ENCODE results near the gene ANKRD2. TPM values are rescaled to one million over a fixed set of nuclear protein-coding genes. Genes with fewer than 3 reads are reported as not detected.
"Not testable (repeated sequence)": the region's sequence is repeated elsewhere in the genome, so short reads cannot be mapped to it uniquely, and the experiment has no call there.

ANKRD2 gene
- polyA plus RNA-seq, 1 donor: 0.53 TPM

DNA sequence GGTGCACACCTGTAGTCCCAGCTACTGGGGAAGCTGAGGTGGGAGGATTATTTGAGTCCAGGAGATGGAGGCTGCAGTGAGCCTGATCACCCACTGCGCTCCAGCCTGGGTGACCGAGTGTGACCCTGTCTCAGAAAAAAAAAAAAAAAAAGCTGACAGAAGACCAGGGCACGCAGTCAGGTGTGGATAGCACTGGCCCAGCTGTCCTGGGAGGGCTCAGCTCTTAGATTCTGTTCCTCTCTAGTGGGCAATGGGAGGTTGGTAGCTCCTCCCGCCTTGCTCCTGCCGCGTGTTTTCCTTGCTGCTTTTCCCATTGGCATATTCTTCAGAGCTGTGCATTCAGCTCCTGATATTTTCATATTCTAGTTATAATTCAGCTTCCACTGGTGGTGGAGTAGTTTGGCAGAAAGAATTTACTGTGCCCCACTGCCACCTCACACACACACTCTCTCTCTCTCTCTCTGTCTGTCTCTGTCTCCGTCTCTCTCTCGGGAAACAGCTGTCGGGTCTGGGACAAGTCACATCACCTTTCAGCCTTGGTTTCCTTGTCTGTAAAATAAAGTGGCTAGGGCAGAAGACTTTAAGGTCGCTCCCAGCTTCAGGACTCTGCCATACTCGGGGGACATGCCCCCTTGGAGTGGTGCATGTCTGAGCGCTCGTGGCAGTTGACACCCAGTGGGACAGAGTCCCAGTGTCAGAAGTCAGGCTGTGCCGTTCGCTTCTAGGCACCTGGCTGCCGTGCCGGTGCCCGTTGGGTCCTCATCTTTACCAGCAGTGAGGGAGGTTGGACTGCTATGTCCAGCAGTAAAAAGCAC lies 25.9 kb upstream of the ANKRD2 start:
- no peak for DNase-seq

- DNase-seq: no peak
Measured at GRCh38 chr10:97547271-97547600, 25.3 kb upstream of the ANKRD2 start.

GRCh38 chr10:97547962-97548361 lies 24.6 kb upstream of the ANKRD2 start:
- DNase-seq: no peak

DNA sequence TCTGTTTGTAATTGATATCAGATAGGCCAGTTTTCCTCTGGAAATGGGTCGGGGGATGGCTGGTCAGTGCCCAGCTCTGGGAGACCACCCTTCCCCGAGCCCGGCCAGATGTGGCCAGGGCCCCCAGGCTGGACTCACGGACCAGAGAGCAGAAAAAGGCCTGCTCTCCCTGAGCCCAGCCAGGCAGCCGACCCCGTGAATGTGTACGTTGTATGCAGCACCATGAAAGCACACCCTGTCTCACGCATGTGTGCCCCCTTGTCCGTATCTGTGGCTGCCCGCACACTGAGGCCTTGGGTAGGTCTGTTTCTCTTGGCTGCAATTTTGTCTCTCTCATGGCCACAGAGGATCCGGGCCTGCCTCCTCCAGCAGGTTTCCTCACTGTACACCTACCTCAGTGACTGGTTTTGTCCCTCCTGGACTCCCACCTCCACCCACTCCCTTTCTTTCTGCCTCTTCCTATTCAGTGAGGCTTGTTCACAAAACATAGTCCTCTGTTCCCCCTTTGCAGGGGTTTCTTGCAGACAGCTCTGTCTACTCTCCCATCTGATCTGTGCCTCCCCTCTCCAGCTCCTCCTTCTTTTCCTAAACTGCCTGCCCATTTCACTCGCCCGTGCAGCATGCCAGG lies 23.6 kb upstream of the ANKRD2 start:
- DNase-seq: no peak

GRCh38 chr10:97549587-97550322 lies 22.8 kb upstream of the ANKRD2 start:
- DNase-seq: no peak

GRCh38 chr10:97550336-97551149 lies 22.0 kb upstream of the ANKRD2 start:
- DNase-seq: no peak

DNA sequence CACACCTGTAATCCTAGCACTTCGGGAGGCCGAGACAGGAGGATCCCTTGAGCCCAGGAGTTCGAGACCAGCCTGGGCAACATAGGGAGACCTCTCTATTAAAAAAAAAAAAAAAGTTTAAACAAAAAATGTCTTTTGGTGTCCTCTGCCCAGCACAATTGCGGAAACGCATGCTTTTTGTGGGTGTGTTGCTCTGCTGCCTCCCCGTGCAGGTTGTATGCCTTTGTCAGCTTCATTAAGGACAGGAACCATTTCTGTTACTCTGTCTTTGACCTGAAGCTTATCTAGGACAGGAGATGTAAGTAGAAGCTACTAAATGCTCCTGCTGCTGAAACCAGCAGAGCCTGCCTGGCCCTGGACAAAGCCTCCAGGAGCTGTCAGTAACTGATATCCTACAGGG lies 21.3 kb upstream of the ANKRD2 start:
- no peak for DNase-seq

GRCh38 chr10:97553575-97554031 lies 19.0 kb upstream of the ANKRD2 start:
- no peak for DNase-seq

DNA sequence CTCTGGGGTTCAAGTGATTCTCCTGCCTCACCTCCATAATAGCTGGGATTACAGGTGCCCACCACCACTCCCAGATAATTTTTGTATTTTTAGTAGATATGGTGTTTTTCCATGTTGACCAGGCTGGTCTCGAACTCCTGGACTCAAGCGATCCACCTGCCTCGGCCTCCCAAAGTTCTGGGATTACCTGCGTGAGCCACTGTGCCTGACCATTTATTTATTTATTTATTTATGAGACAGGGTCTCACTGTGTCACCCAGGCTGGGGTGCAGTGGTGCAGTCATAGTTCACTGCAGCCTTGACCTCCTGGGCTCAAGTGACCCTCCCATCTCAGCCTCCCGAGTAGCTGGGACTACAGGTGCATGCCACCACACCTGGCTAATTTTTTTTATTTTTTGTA lies 18.2 kb upstream of the ANKRD2 start:
- DNase-seq: not testable (repeated sequence)

GRCh38 chr10:97555541-97555940 lies 17.0 kb upstream of the ANKRD2 start:
- DNase-seq: not testable (repeated sequence)

- DNase-seq: not testable (repeated sequence)
Measured at GRCh38 chr10:97560731-97561381, 11.7 kb upstream of the ANKRD2 start.

- DNase-seq: not testable (repeated sequence)
Measured at GRCh38 chr10:97561386-97562077, 11.0 kb upstream of the ANKRD2 start.

DNA sequence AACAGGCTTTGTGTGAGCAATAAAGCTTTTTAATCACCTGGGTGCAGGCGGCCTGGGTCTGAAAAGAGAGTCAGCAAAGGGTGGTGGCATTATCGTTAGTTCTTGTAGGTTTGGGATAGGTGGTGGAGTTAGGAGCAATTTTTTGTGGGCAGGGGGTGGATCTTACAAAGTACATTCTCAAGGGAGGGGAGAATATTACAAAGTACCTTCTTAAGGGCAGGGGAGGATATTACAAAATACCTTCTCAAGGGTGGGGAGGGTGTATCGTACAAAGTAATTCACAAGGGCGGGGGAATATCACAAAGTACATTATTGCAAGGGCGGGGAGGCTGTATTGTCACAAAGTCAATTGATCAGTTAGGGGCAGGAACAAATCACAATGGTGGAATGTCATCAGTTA lies 10.2 kb upstream of the ANKRD2 start:
- not testable (repeated sequence) for DNase-seq

DNA sequence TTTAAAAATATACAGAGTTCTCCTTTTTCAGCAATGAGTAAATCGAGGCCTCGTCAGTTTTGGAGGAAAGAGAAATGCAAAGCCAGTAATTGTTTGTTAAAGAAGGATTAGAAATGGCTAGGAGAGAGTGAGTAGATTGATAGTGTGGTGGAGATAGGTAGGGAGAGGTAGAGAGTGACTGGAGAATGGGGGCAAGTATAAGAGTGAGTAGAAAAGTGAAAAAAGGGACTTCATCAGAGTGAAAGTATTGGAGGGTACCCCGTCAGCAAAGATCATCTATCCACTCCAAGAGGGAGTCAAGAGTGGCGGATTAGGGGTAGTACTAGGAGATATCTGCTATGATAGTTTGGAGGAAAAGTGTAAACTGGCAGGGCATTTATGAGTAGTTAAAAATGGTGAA lies 9.2 kb upstream of the ANKRD2 start:
- no peak for DNase-seq

- DNase-seq: no peak
Measured at GRCh38 chr10:97564776-97565175, 7.8 kb upstream of the ANKRD2 start.

DNA sequence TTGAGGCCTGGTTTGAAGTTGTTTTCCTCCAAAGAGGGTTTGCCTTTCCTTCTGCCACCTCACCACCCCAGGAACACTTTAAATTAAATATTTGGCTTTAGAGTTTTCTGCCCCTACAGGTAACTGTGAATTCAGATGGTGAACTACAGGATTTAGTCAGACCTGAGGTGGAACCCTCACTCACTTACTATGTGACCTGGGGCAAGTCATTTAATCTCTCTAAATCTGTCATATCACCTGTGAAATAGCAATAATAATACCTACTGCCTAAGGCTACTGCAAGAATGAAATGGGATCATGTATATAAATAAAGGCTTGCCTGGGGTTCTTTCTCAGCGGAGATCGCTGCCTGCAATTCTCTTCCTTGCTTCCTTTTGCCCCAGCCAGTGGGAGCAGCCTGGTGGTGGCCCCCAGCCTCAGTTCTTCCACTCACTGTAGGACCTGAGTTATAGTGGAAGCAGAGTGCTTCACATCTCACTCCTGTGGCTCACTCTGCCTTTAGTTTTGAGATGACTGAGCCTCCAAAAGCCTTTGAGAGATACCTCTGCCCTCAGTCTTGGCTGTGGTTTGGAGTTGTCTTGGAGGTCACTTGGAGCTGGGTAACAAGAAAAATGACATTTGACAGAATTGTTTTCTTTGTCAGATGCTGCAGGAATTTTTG lies 6.1 kb upstream of the ANKRD2 start:
- no peak for DNase-seq

- DNase-seq: no peak
Measured at GRCh38 chr10:97567891-97568290, 4.7 kb upstream of the ANKRD2 start.

- DNase-seq: no peak
Measured at GRCh38 chr10:97570146-97570788, 2.3 kb upstream of the ANKRD2 start.

- DNase-seq: no peak
Measured at GRCh38 chr10:97570789-97571471, 1.6 kb upstream of the ANKRD2 start.
